C4-2B (cell line): ENCODE measurements around the gene ZMYND11.

Experiments used
- H3K27ac ChIP-seq: fragments of 450-650 bp; 2 replicates; pipeline ENCODE4 v1.5.1; 2017
- ZFX ChIP-seq: fragments of 450-650 bp; IDR thresholded peaks from 2 replicates; pipeline ENCODE4 v1.6.1; 2017
- TF ChIP-seq, protein P1 (sequence below): fragments of 450-650 bp; conservative IDR thresholded peaks from 2 replicates; pipeline ENCODE4 v1.5.1; 2017; ENCODE audit warnings: mild to moderate bottlenecking

Gene ZMYND11

GRCh38 chr10:200405-200804, 65.2 kb downstream of the ZMYND11 start:
- H3K27ac ChIP-seq, result no peak overlapping the region
- TF ChIP-seq, protein P1, sequence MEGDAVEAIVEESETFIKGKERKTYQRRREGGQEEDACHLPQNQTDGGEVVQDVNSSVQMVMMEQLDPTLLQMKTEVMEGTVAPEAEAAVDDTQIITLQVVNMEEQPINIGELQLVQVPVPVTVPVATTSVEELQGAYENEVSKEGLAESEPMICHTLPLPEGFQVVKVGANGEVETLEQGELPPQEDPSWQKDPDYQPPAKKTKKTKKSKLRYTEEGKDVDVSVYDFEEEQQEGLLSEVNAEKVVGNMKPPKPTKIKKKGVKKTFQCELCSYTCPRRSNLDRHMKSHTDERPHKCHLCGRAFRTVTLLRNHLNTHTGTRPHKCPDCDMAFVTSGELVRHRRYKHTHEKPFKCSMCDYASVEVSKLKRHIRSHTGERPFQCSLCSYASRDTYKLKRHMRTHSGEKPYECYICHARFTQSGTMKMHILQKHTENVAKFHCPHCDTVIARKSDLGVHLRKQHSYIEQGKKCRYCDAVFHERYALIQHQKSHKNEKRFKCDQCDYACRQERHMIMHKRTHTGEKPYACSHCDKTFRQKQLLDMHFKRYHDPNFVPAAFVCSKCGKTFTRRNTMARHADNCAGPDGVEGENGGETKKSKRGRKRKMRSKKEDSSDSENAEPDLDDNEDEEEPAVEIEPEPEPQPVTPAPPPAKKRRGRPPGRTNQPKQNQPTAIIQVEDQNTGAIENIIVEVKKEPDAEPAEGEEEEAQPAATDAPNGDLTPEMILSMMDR, result no peak
- no peak for TF ChIP-seq ZFX

- TF ChIP-seq ZFX, result no peak
- TF ChIP-seq, protein P1, result no peak
- no peak overlapping the region for H3K27ac ChIP-seq
Observed at GRCh38 chr10:201328-201771, 66.1 kb downstream of the ZMYND11 start.

DNA sequence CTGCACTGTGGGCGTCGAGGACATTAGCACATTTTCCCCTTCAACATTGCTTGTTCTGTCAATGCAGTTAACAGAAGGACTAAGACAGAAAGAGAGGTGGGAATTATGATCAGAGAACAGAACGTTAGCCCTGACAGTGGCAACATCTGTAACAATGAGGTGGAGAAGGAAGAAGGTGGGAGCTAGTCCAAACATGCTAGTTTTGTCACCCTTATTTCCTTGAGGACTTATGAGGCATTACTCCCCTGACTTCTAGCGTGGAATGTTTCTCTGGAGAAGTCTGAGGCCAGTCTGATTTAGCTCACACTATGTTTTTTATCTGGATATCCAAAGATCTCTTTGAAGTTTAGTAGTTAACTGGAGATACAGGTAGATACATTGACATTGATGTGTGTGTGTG, 73.4 kb downstream of the ZMYND11 start:
- TF ChIP-seq, protein P1, result no peak
- no peak for TF ChIP-seq ZFX

GRCh38 chr10:209357-209756, 74.1 kb downstream of the ZMYND11 start:
- TF ChIP-seq, protein P1, result peak; percentile 45
- no peak for TF ChIP-seq ZFX
- no peak overlapping the region for H3K27ac ChIP-seq

More for the DNA sequence above, 73.4 kb downstream of the ZMYND11 start:
- H3K27ac ChIP-seq, result no peak overlapping the region

GRCh38 chr10:210297-210696, 75.0 kb downstream of the ZMYND11 start:
- no peak overlapping the region for H3K27ac ChIP-seq
- TF ChIP-seq, protein P1, result no peak
- TF ChIP-seq ZFX, result no peak

DNA sequence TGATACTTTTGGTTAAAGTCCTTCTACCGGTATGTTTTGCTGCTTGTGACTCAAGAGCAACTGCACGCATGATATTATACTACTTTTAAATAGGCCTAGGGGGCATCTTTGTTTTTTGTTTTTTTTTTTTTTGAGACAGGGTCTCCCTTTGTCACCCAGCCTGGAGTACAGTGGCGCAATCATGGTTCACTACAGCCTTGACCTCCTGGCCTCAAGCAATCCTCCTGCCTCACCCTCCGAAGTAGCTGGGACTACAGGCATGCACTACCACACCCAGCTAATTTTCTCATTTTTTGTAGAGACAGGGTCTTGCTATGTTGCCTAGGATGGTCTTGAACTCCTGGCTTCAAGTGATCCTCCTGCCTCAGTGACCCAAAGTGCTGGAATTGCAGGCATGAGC, 80.2 kb downstream of the ZMYND11 start:
- no peak for TF ChIP-seq ZFX
- TF ChIP-seq, protein P1, result no peak
- no peak overlapping the region for H3K27ac ChIP-seq

DNA sequence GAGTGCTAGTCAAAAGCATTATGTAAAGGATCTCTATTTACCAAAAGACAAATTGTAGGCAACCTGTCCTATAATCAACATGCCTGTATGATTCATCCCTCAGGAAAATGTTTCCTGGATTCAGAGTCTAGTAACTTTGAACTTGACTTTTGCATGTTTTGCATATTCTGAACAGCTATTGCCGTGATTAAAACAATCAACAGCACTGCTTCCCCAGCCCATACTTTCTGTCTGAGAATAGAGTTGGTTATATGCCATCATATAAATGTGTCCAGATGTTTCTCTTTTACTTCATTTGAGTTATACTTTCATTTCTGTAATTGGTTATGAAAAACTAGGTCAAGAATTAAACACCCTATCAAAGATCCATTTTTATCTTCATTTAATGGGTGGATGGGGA, 83.5 kb downstream of the ZMYND11 start:
- TF ChIP-seq, protein P1, result no peak
- TF ChIP-seq ZFX, result no peak
- H3K27ac ChIP-seq, result no peak overlapping the region
